ENCODE data around the gene VAMP2. TPM values are rescaled to one million over a fixed set of nuclear protein-coding genes. Genes with fewer than 3 reads are reported as not detected.

The VAMP2 gene
- total and polyA plus RNA-seq, 10 of the 15 experiments (the other 5 are each of a cell fraction or from before 2014, with no cell fraction given), result 3.0 to 35.2 (median 25.0) TPM

- TF ChIP-seq MTA3 (IDR thresholded peaks at IDR 0.05; ENCODE audit: borderline replicate concordance, low read length), result peak; percentile 51; the same call in 1 of the 2 replicates
- no peak for TF ChIP-seq MAX (IDR thresholded peaks at IDR 0.05; ENCODE audit: low read depth, low read length)
- TF ChIP-seq FOS (IDR thresholded peaks at IDR 0.05; ENCODE audit: borderline replicate concordance, extremely low read depth, insufficient read length), result peak; percentile 6
- peak; percentile 82 for TF ChIP-seq IKZF1 (conservative IDR thresholded peaks at IDR 0.05)
- TF ChIP-seq IRF4 (IDR thresholded peaks at IDR 0.05; ENCODE audit: low read depth, low read length), result peak; percentile 46
- TF ChIP-seq BCL11A (IDR thresholded peaks at IDR 0.05; ENCODE audit: low read depth, low read length), result no peak
- TF ChIP-seq BRCA1 (IDR thresholded peaks at IDR 0.05; ENCODE audit: low read depth, low read length), result no peak
- peak; percentile 54; the same call in 1 of the 2 replicates for TF ChIP-seq CBFB (IDR thresholded peaks at IDR 0.05; ENCODE audit: low read depth)
- 0 out of 2 replicates have a peak, but pooled peaks have one; percentile 68 for TF ChIP-seq STAT3 (IDR thresholded peaks at IDR 0.05; ENCODE audit: low read depth, low read length)
- TF ChIP-seq CREM (IDR thresholded peaks at IDR 0.05; ENCODE audit: low read depth), result peak; percentile 52; the same call in 1 of the 2 replicates
- no peak for TF ChIP-seq WRNIP1 (IDR thresholded peaks at IDR 0.05; ENCODE audit: borderline replicate concordance, low read depth, low read length)
- peak; percentile 83 for TF ChIP-seq STAT1 (conservative IDR thresholded peaks at IDR 0.05)
- peak; percentile 41; the same call in 1 of the 2 replicates for TF ChIP-seq EED (IDR thresholded peaks at IDR 0.05; ENCODE audit: low read depth)
- no peak for TF ChIP-seq CHD4 (IDR thresholded peaks at IDR 0.05)
- peak; percentile 19 for TF ChIP-seq ATF7 (IDR thresholded peaks at IDR 0.05; ENCODE audit: low read depth)
- TF ChIP-seq TARDBP (IDR thresholded peaks at IDR 0.05; ENCODE audit: borderline replicate concordance), result peak; percentile 97
- TF ChIP-seq ZNF217 (IDR thresholded peaks at IDR 0.05), result peak; percentile 80; the same call in 1 of the 2 replicates
- TF ChIP-seq TCF12 (IDR thresholded peaks at IDR 0.05; ENCODE audit: low read depth, low read length), result peak; percentile 73; the same call in 1 of the 2 replicates
- peak; percentile 35; the same call in 1 of the 2 replicates for TF ChIP-seq PAX5 (IDR thresholded peaks at IDR 0.05; ENCODE audit: borderline replicate concordance, low read depth, low read length)
- 0 out of 2 replicates have a peak, but pooled peaks have one; percentile 9 for TF ChIP-seq RAD51 (IDR thresholded peaks at IDR 0.05)
- TF ChIP-seq ZBTB40 (IDR thresholded peaks at IDR 0.05; ENCODE audit: borderline replicate concordance), result peak; percentile 75; the same call in 1 of the 2 replicates
- peak; percentile 38; the same call in 1 of the 2 replicates for TF ChIP-seq TBL1XR1 (IDR thresholded peaks at IDR 0.05; ENCODE audit: low read depth, low read length)
- TF ChIP-seq KDM1A (IDR thresholded peaks at IDR 0.05; ENCODE audit: borderline replicate concordance), result no peak
- peak; percentile 56; the same call in 1 of the 2 replicates for TF ChIP-seq BACH1 (IDR thresholded peaks at IDR 0.05; ENCODE audit: borderline replicate concordance)
- peak; percentile 60 to 84 for TF ChIP-seq IKZF2 (IDR thresholded peaks at IDR 0.05)
- 0 out of 2 replicates have a peak, but pooled peaks have one; percentile 49 for TF ChIP-seq DPF2 (IDR thresholded peaks at IDR 0.05)
- TF ChIP-seq BMI1 (IDR thresholded peaks at IDR 0.05; ENCODE audit: borderline replicate concordance), result no peak
- no peak for TF ChIP-seq HCFC1 (IDR thresholded peaks at IDR 0.05; ENCODE audit: low read length)
- TF ChIP-seq RELA (IDR thresholded peaks at IDR 0.05; ENCODE audit: borderline replicate concordance, partially characterized antibody), result peak; percentile 65
- TF ChIP-seq MTA2 (IDR thresholded peaks at IDR 0.05; ENCODE audit: low read depth), result peak; percentile 22; the same call in 1 of the 2 replicates
These were observed 42.9 kb downstream of the VAMP2 start (continued) for GRCh38 chr17:8119581-8120519.

All from GM12878 (cell line).